ENCODE results near the gene NBPF11. TPM values are rescaled to one million over a fixed set of nuclear protein-coding genes. Genes with fewer than 3 reads are reported as not detected.

Gene NBPF11
- polyA plus RNA-seq, 1 experiment: 7.6 TPM

DNA sequence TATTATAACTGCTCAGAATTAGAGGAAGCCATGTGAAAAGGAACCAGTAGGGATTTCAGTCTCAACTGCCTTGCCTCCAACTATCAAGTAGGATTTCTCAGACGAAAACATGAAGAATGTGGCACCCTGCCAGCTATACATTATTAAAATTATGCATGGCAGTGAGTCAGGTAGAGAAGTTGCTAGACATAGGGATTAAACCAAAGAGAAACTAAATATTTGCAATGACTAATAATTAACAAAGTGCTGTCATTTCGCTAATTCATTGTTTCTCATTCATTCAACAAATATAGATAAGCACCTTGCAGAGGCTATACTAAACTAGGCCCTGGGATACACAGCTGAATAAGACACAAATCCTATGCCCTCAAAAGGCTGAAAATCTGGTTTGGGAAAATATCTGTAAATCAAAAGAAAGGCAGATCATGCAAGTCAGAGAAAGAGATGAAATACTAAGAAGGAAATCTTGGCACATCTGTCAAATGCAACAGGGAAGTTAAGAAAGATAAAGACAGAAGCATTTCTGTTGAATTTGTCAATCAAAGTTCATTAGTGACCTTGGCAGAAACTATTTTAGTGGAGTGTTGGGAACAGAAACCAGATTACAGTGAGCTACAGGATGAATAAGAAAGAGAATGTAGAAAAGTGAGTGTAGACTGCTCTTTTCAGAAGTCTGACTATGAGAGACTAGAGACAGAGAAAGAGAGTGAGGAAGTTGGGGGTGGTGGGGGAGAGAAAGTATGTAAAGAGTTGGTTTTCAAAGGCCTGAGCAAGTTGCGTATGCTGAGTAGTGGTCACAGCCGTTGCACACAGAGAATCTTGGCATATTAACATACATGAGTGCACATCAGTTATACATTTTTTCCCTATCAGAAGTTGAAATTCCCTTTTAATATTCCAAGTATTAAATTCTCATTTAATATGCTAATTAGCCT lies 14.7 kb upstream of the NBPF11 start:
- TF ChIP-seq, protein P1, sequence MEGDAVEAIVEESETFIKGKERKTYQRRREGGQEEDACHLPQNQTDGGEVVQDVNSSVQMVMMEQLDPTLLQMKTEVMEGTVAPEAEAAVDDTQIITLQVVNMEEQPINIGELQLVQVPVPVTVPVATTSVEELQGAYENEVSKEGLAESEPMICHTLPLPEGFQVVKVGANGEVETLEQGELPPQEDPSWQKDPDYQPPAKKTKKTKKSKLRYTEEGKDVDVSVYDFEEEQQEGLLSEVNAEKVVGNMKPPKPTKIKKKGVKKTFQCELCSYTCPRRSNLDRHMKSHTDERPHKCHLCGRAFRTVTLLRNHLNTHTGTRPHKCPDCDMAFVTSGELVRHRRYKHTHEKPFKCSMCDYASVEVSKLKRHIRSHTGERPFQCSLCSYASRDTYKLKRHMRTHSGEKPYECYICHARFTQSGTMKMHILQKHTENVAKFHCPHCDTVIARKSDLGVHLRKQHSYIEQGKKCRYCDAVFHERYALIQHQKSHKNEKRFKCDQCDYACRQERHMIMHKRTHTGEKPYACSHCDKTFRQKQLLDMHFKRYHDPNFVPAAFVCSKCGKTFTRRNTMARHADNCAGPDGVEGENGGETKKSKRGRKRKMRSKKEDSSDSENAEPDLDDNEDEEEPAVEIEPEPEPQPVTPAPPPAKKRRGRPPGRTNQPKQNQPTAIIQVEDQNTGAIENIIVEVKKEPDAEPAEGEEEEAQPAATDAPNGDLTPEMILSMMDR (IDR thresholded peaks at IDR 0.05; ENCODE audit: insufficient read depth, low read depth, low read length): no peak
- POLR2A ChIA-PET: no interaction called here
- no peak for DNase-seq (ENCODE audit: low read depth)
- Histone ChIP-seq H3K36me3 (ENCODE audit: control insufficient read depth, insufficient read depth, low read length) (no peaks in the 10 kb centered on the region), H3K27me3 (ENCODE audit: control insufficient read depth, insufficient read depth, low read length) (no peaks in the 10 kb centered on the region; the same call in none of the 2 replicates), H3K4me3 (ENCODE audit: low read depth, low read length) (no peak overlapping the region)
- CTCF ChIA-PET: no interaction called here

DNA sequence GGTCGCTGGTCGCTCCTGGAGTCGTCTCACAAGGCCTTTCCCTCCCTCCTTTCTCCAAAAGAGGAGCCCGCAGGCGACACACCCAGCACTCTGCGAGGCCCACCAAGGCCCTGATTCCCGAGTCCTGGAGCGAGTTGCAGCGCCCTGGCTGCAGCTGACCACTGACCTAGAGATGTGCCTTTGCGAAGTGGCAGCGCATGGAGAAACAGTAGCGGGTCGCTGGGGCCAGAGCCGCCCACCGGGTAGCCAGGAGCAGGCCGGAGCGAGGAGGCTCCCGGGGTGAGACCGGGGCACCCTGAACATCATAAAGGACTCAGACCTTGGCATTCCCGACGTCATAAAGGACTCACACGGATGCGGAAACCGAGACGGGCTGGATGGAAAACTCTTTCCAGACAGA lies 10.3 kb upstream of the NBPF11 start:
- POLR2A ChIA-PET: no interaction called here
- no peak for DNase-seq (ENCODE audit: low read depth)
- TF ChIP-seq, protein P1 (IDR thresholded peaks at IDR 0.05; ENCODE audit: insufficient read depth, low read depth, low read length): no peak
- CTCF ChIA-PET: no interaction called here
- Histone ChIP-seq H3K27me3 (ENCODE audit: control insufficient read depth, insufficient read depth, low read length) (peaks cover 8% of the 10 kb centered on the region), H3K4me3 (ENCODE audit: low read depth, low read length) (no peak overlapping the region), H3K36me3 (ENCODE audit: control insufficient read depth, insufficient read depth, low read length) (no peaks in the 10 kb centered on the region)

DNA sequence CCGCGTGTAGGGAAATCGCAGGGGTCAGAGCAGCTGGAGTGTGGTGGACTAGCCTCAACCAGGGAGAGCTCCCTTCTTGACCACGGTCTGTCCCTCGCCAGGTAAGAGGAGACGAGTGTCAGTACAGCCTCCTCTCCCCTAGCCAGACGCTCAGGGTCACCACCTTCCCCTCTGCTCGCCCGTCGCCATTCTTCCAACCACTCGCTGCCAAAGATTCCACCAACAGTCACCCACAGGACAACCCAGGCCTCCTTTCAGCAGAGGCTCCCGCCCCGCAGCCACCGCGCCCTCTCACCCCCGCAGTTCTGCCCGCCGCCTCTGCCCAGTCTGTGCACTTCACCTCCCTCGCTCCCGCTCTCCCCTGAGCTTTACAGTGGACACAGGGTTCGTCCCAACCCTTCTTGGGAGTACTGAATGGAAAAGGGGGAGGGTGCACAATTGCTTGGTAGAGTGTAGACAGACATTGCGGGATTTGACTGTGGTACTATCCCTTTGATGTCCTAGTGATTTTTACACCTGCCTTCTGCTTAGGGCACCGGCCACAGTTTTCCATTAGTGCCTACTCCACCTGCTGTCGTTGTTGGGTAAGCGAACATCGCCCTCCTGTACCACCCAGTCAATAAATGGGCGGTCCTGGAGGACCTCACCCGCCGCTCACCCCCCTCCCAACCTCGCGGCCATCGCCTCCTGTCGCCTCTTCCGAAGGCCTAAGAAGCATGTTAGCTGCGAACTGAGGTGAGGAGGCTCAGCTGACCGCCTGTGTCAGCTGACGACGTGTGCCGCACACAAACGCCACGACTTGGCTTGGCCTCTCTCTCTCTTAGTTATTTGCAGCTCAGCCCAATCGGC lies 9.2 kb upstream of the NBPF11 start:
- Histone ChIP-seq H3K4me3 (ENCODE audit: low read depth, low read length) (no peak overlapping the region), H3K36me3 (ENCODE audit: control insufficient read depth, insufficient read depth, low read length) (no peaks in the 10 kb centered on the region), H3K27me3 (ENCODE audit: control insufficient read depth, insufficient read depth, low read length) (peaks cover 8% of the 10 kb centered on the region)
- TF ChIP-seq, protein P1 (IDR thresholded peaks at IDR 0.05; ENCODE audit: insufficient read depth, low read depth, low read length): no peak
- CTCF ChIA-PET: no interaction called here
- POLR2A ChIA-PET: no interaction called here
- no peak for DNase-seq (ENCODE audit: low read depth)

- TF ChIP-seq, protein P1 (IDR thresholded peaks at IDR 0.05; ENCODE audit: insufficient read depth, low read depth, low read length): no peak
- ChIA-PET CTCF (no interaction called here), POLR2A (no interaction called here)
- H3K36me3 ChIP-seq (ENCODE audit: control insufficient read depth, insufficient read depth, low read length): no peaks in the 10 kb centered on the region
- H3K27me3 ChIP-seq (ENCODE audit: control insufficient read depth, insufficient read depth, low read length): peaks cover 8% of the 10 kb centered on the region
- no peak for DNase-seq (ENCODE audit: low read depth)
- H3K4me3 ChIP-seq (ENCODE audit: low read depth, low read length): no peak overlapping the region
Observed at GRCh38 chr1:148160343-148161052, 8.4 kb upstream of the NBPF11 start.

GRCh38 chr1:148160048-148160342 lies 7.9 kb upstream of the NBPF11 start:
- DNase-seq (ENCODE audit: low read depth): no peak
- ChIA-PET CTCF (no interaction called here), POLR2A (no interaction called here)
- H3K27me3 ChIP-seq (ENCODE audit: control insufficient read depth, insufficient read depth, low read length): peaks cover 8% of the 10 kb centered on the region
- TF ChIP-seq, protein P1 (IDR thresholded peaks at IDR 0.05; ENCODE audit: insufficient read depth, low read depth, low read length): no peak
- H3K4me3 ChIP-seq (ENCODE audit: low read depth, low read length): no peak overlapping the region
- no peaks in the 10 kb centered on the region for H3K36me3 ChIP-seq (ENCODE audit: control insufficient read depth, insufficient read depth, low read length)
